NK-92 (cell line): ENCODE measurements around the gene HCRTR2.

Experiments
- DNase-seq: peaks from one replicate; lab custom pipeline; 2025; ENCODE audit not compliant: unreplicated experiment; lab: John Stamatoyannopoulos, UW

Gene HCRTR2

GRCh38 chr6:55320696-55321086, 146.4 kb downstream of the HCRTR2 start:
- no peak for DNase-seq

GRCh38 chr6:55327169-55327568, 152.9 kb downstream of the HCRTR2 start, which contains the start of gene GFRAL:
Gene GFRAL (plus strand): TSS chr6:55327469. CDS start chr6:55327555, 86 bp downstream.
- no peak for DNase-seq
